HepG2 (cell line): ENCODE data around the gene KIAA1217. TPM values are rescaled to one million over a fixed set of nuclear protein-coding genes. Genes with fewer than 3 reads are reported as not detected.

ENCODE experiments used
- ATAC-seq: fragments of 200-7000 bp; cut with Tn5 transposase; 3 replicates; pipeline ENCODE4 v1.9.1; 2020; ENCODE audit warnings: mild to moderate bottlenecking, moderate library complexity
- BruUV-seq: library from RNA; stranded (reverse); fragments of 400-500 nt; replicated peaks from 2 replicates; lab custom pipeline; 2021; lab: Mats Ljungman, UMichigan
- CTCF ChIA-PET: fragments of 300-600 bp; formaldehyde crosslinking; extraction: SDS; loops from one replicate; lab custom pipeline; 2021; ENCODE audit warnings: low total read pairs, inconsistent platforms, low intra/inter-chr PET ratio; lab: Yijun Ruan, JAX
- POLR2A ChIA-PET: fragments of 350-600 bp; sonication (Branson Sonifier 250); formaldehyde crosslinking; loops from one replicate; lab custom pipeline; 2020; ENCODE audit warnings: antibody characterized with exemption, inconsistent platforms; lab: Yijun Ruan, JAX
- DNase-seq: peaks from one replicate; pipeline ENCODE4 v3.0.0-alpha.2; 2015; ENCODE audit warnings: low spot score
- FAIRE-seq: peaks from 3 replicates; lab custom pipeline; 2011; peaks lifted over from hg19 to GRCh38; lab: Jason Lieb, UNC
- H2AFZ ChIP-seq: one replicate; pipeline ENCODE4 v1.6.1; 2011; ENCODE audit warnings: low read length, inconsistent platforms
- H3K27ac ChIP-seq: fragments of 300-600 bp; 3 replicates; pipeline ENCODE4 v1.8.0; 2011; ENCODE audit warnings: mixed run types, mild to moderate bottlenecking, mixed read lengths, low read length, inconsistent platforms; ENCODE audit not compliant: insufficient read depth; ENCODE audit errors: extremely low read length
- H3K27me3 ChIP-seq, 2 experiments: fragments of 200-600 bp in 1 of 2; 2 replicates in 1 of 2; 3 replicates in 1 of 2; pipeline versions ENCODE4 v1.6.0 to v1.8.0; 2011; ENCODE audit warnings: low read length in 2 of 2, mild to moderate bottlenecking in 2 of 2, moderate library complexity in 2 of 2, inconsistent platforms in 1 of 2; ENCODE audit not compliant: insufficient read depth in 2 of 2, control insufficient read depth in 1 of 2
- H3K36me3 ChIP-seq, 2 experiments: fragments of 200-600 bp in 1 of 2; replicated peaks in 1 of 2; 2 replicates in 1 of 2; 3 replicates in 1 of 2; pipeline versions ENCODE4 v1.5.1 to v1.8.0; 2011; ENCODE audit warnings: low read length in 2 of 2, inconsistent platforms in 1 of 2; ENCODE audit not compliant: insufficient read depth in 2 of 2, control insufficient read depth in 1 of 2
- H3K4me1 ChIP-seq: 2 replicates; pipeline ENCODE4 v1.5.1; 2012; ENCODE audit warnings: low read length, inconsistent platforms; ENCODE audit not compliant: insufficient read depth
- H3K4me2 ChIP-seq: 2 replicates; pipeline ENCODE4 v1.6.0; 2011; ENCODE audit warnings: low read depth, low read length, inconsistent platforms
- H3K4me3 ChIP-seq, 3 experiments: fragments of 200-600 bp in 1 of 3; sonication (generic), shearing (Covaris generic) in 1 of 3; replicated peaks in 1 of 3; 2 replicates each; pipeline ENCODE4 v1.5.1; 2011 to 2016; ENCODE audit warnings: low read length in 3 of 3, inconsistent platforms in 2 of 3, low read depth in 2 of 3, mild to moderate bottlenecking in 2 of 3, control low read depth in 1 of 3, mixed read lengths in 1 of 3; ENCODE audit not compliant: insufficient read depth in 1 of 3
- H3K79me2 ChIP-seq: one replicate; pipeline ENCODE4 v1.6.1; 2011; ENCODE audit warnings: low read length, inconsistent platforms; ENCODE audit not compliant: insufficient read depth
- H3K9ac ChIP-seq: 2 replicates; pipeline ENCODE4 v1.6.0; 2011; ENCODE audit warnings: mild to moderate bottlenecking, low read depth, low read length, inconsistent platforms; ENCODE audit not compliant: insufficient read depth
- H3K9me3 ChIP-seq: 2 replicates; pipeline ENCODE4 v1.5.1; 2012; ENCODE audit warnings: mild to moderate bottlenecking, low read length
- H4K20me1 ChIP-seq: 2 replicates; pipeline ENCODE4 v1.6.0; 2011; ENCODE audit warnings: inconsistent platforms, mild to moderate bottlenecking, low read length, moderate library complexity; ENCODE audit not compliant: insufficient read depth
- HNRNPH1 ChIP-seq: fragments of 200-400 bp; formaldehyde crosslinking; optimal IDR thresholded peaks from 2 replicates; pipeline ENCODE3; 2017; ENCODE audit warnings: mild to moderate bottlenecking, low read depth, low read length
- IRF2 ChIP-seq: IDR thresholded peaks from 2 replicates; pipeline ENCODE4 v1.6.1; 2018; ENCODE audit warnings: missing genetic modification reagents, missing compliant biosample characterization
- ISL2 ChIP-seq: sonication (generic); formaldehyde crosslinking; IDR thresholded peaks from 2 replicates; pipeline ENCODE4 v1.5.0; 2020; ENCODE audit warnings: missing genetic modification reagents
- MAFK ChIP-seq, 2 experiments: IDR thresholded peaks in 1 of 2; conservative IDR thresholded peaks in 1 of 2; 2 replicates each; pipeline ENCODE4 v1.6.1; 2011; ENCODE audit warnings: improper control_type of control experiment in 2 of 2, low read length in 2 of 2
- NR3C1 ChIP-seq: sonication (generic); formaldehyde crosslinking; IDR thresholded peaks from 2 replicates; pipeline ENCODE4 v1.4.0; 2020; ENCODE audit warnings: missing genetic modification reagents
- TOE1 ChIP-seq: sonication (generic); formaldehyde crosslinking; IDR thresholded peaks from 2 replicates; pipeline ENCODE4 v1.4.0; 2020; ENCODE audit warnings: mild to moderate bottlenecking, missing genetic modification reagents
- ZBTB44 ChIP-seq: sonication (generic); formaldehyde crosslinking; IDR thresholded peaks from 2 replicates; pipeline ENCODE4 v1.4.0; 2020; ENCODE audit warnings: missing genetic modification reagents
- ZNF18 ChIP-seq: sonication (generic); formaldehyde crosslinking; IDR thresholded peaks from 2 replicates; pipeline ENCODE4 v1.8.0; 2022; ENCODE audit warnings: mild to moderate bottlenecking, missing genetic modification reagents; ENCODE audit not compliant: insufficient replicate concordance
- WGBS: methylation state at CpG from one replicate; pipeline ENCODE4 v1.1.6; 2017; ENCODE audit warnings: low lambda C conversion rate; 5-methylcytosine and 5-hydroxymethylcytosine counted together
- in situ Hi-C: cut with HindIII; loops from 2 replicates; pipeline ENCODE4 v1.10.0; 2017; ENCODE audit warnings: low pct_unique_long_range_greater_than_20kb; ENCODE audit not compliant: extremely low pct_ligation_motif_present
- intact Hi-C: fragments of 100-400 bp; cut with micrococcal nuclease; formaldehyde crosslinking; loops from one replicate; pipeline ENCODE4 v1.10.0; 2022; ENCODE audit not compliant: unreplicated experiment
- polyA plus RNA-seq, 8 experiments: library from polyadenylated mRNA; depleted of rRNA in 3 of 8; stranded (reverse) in 7 of 8; unstranded in 1 of 8; fragments of >200 nt; fragmentation: Illumina TruSeq in 4 of 8; extraction: Trizol in 4 of 8; gene quantifications; 2 replicates each; pipeline versions ENCODE4 v1.2.1 to v1.2.3, GENCODE V29; 2011 to 2016; ENCODE audit warnings: low read depth in 4 of 8, missing spikeins in 1 of 8, mixed read lengths in 1 of 8; ENCODE audit not compliant: insufficient read depth in 1 of 8
- total RNA-seq, 5 experiments: library from RNA; depleted of rRNA; stranded (reverse); fragments of >200 nt; fragmentation: Illumina TruSeq; extraction: Trizol; gene quantifications; 2 replicates each; pipeline ENCODE4 v1.2.3, GENCODE V29; 2016; ENCODE audit warnings: low read depth in 1 of 5
- TF ChIP-seq, protein P1 (sequence below), 2 experiments: sonication (generic) in 1 of 2; formaldehyde crosslinking in 1 of 2; IDR thresholded peaks; 2 replicates each; pipeline versions ENCODE4 v1.4.0 to v1.6.1; 2016 to 2020; ENCODE audit warnings: borderline replicate concordance in 1 of 2, low read depth in 1 of 2, mild to moderate bottlenecking in 1 of 2, missing genetic modification reagents in 1 of 2

The KIAA1217 gene
- total and polyA plus RNA-seq, 2 of the 13 experiments (the other 11 are each of a cell fraction or from before 2014, with no cell fraction given) = 4.6 to 10.9 TPM

DNA sequence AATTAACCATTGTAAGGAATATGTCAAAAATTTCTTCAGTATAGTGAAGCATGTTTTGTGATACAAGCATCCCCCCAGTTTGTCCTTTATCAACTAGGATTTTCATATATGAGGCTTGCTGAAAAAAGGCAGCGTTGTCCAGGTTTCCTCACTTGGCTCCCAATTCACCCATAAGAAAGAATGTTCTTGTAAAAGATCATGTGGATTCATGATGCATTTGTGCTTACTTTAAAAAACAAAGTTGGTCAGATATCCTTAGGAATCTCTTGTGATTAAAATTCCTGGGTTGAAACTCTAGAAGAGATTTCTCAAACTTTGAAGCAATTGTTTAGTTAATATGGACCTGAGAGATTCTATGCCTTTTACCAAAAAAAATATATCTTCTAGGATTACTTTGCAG is 181.8 kb downstream of the KIAA1217 start:
- BruUV-seq = no TSS peak
- intact Hi-C loops = no loop called here
- TF ChIP-seq ZBTB44 (CRISPR knock-in tag) = no peak
- no peak for TF ChIP-seq ISL2 (CRISPR knock-in tag)
- TF ChIP-seq MAFK (conservative IDR thresholded peaks at IDR 0.05 in 1 of 2, IDR thresholded peaks at IDR 0.05 in 1 of 2; ENCODE audit: low read length in 2 of 2) = no peak
- no peak for ATAC-seq
- peaks cover 0 to 4% of the 10 kb centered on the region in 2 experiments; a peak in 2 of 5 replicates for H3K36me3 ChIP-seq
- 100% methylated on average over 1 of the region's 1 CpG for WGBS
- no peak overlapping the region for H2AFZ ChIP-seq
- H3K4me2 ChIP-seq = no peak overlapping the region
- H3K4me3 ChIP-seq = no peak overlapping the region
- no peaks in the 10 kb centered on the region for H3K79me2 ChIP-seq
- no peaks in the 10 kb centered on the region for H3K27me3 ChIP-seq
- in situ Hi-C loops = no loop called here
- ChIA-PET POLR2A (no interaction called here), CTCF (no interaction called here)
- H3K9ac ChIP-seq = no peak overlapping the region
- no peaks in the 10 kb centered on the region for H3K9me3 ChIP-seq
- no peak overlapping the region for H3K27ac ChIP-seq
- H3K4me1 ChIP-seq = no peaks in the 10 kb centered on the region
- no peak for DNase-seq
- FAIRE-seq = no peak
- H4K20me1 ChIP-seq = no peaks in the 10 kb centered on the region

GRCh38 chr10:24393201-24393600 is 184.3 kb downstream of the KIAA1217 start:
- WGBS = 98% methylated on average over 5 of the region's 5 CpGs
- no peaks in the 10 kb centered on the region for H4K20me1 ChIP-seq
- ATAC-seq (no peak), DNase-seq (no peak), FAIRE-seq (no peak)
- H3K9me3 ChIP-seq = no peaks in the 10 kb centered on the region
- ChIA-PET POLR2A (no interaction called here), CTCF (no interaction called here)
- intact Hi-C loops (no loop called here), in situ Hi-C loops (no loop called here)
- no peak overlapping the region for H3K27ac ChIP-seq
- H2AFZ ChIP-seq = no peak overlapping the region
- no peaks in the 10 kb centered on the region for H3K4me1 ChIP-seq
- no peak overlapping the region for H3K4me3 ChIP-seq
- no peaks in the 10 kb centered on the region for H3K79me2 ChIP-seq
- BruUV-seq = no TSS peak
- H3K27me3 ChIP-seq = no peaks in the 10 kb centered on the region
- H3K9ac ChIP-seq = no peak overlapping the region
- TF ChIP-seq, protein P1, sequence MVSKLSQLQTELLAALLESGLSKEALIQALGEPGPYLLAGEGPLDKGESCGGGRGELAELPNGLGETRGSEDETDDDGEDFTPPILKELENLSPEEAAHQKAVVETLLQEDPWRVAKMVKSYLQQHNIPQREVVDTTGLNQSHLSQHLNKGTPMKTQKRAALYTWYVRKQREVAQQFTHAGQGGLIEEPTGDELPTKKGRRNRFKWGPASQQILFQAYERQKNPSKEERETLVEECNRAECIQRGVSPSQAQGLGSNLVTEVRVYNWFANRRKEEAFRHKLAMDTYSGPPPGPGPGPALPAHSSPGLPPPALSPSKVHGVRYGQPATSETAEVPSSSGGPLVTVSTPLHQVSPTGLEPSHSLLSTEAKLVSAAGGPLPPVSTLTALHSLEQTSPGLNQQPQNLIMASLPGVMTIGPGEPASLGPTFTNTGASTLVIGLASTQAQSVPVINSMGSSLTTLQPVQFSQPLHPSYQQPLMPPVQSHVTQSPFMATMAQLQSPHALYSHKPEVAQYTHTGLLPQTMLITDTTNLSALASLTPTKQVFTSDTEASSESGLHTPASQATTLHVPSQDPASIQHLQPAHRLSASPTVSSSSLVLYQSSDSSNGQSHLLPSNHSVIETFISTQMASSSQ (IDR thresholded peaks at IDR 0.05; ENCODE audit: low read depth) = no peak
- TF ChIP-seq, protein P1 (CRISPR knock-in tag; IDR thresholded peaks at IDR 0.05; ENCODE audit: borderline replicate concordance) = no peak
- TF ChIP-seq IRF2 (CRISPR knock-in tag) = no peak
- TF ChIP-seq ZNF18 (CRISPR knock-in tag) = no peak
- no peak for TF ChIP-seq TOE1 (CRISPR knock-in tag)
- TF ChIP-seq NR3C1 (CRISPR knock-in tag) = no peak
- no peak for TF ChIP-seq HNRNPH1
- H3K36me3 ChIP-seq = peaks cover 0 to 3% of the 10 kb centered on the region in 2 experiments; a peak in 1 of 5 replicates
- no peak overlapping the region for H3K4me2 ChIP-seq
